ENCODE data around the gene PRND.
"Not testable (repeated sequence)": the region's sequence is repeated elsewhere in the genome, so short reads cannot be mapped to it uniquely, and the experiment has no call there.

PRND gene

DNA sequence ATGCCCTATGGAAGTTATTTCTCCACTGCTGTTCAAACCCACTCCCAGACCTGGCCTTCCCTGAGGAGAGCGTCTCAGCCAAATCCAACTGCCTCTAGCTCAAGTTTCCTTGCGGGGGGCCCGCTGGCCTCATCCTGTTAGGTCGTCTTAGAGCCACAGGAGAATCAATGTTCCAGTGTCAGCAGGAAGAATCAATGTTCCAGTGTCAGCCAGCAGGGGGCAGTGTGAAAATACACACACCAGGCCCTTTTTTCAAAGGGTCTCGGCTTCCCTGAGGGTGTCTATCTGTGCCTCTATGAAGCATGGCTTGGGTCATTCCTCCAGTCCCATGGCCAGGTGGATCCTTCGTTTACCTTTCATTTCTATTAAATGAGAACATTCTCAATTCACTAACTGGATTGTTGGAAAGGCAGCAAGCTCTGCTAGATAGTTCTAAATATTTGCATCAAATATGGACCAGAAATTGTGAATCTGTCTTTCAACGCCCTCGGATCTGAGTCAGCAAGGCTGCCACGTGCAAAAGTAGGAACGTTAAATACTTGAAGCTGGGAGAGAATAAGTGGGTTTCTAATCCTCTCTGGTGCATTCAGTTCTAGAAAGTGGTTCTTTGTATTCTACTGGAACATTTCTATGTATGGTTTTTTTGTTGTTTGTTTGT, 19.2 kb downstream of the PRND start:
- DNase-seq = no peak

DNA sequence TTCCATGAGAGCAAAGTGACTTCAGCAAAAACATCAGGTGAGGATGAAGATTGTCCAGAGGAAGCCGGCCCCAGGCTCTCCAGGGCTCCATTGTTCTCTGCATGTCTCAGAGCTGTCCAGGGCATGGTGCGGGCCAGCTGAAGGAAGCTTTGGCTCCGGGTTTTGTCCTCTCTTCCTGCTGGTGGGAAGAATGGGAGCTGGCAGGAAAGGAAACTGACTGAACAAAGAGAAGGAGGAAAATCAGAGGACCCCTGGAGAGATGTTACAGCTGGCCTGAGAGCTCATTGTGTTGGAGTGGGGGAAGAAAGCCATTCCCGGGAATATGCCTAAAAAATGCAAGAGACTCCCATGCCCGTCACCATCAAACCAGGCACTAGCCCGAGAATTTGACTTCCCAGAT, 27.1 kb downstream of the PRND start:
- DNase-seq = no peak

DNA sequence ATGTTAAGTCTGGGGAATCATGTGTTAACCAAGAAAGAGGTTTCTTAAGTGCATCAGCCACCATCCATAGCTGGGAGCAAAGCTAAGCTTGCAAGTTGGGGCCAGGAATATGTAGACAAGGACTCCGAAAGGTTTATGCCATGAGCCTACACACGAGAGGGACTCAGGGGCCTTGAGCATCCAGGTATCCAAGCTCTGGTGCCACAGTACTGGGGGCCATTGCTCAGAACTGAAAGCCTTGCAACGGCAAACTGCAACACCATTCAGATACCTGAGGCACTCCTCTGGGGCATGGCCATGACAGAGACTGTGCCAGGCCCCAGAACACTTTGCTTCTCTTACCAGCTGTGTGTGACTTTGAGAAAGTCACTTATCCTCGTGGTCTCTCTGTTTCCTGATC, 27.6 kb downstream of the PRND start:
- DNase-seq = no peak

DNA sequence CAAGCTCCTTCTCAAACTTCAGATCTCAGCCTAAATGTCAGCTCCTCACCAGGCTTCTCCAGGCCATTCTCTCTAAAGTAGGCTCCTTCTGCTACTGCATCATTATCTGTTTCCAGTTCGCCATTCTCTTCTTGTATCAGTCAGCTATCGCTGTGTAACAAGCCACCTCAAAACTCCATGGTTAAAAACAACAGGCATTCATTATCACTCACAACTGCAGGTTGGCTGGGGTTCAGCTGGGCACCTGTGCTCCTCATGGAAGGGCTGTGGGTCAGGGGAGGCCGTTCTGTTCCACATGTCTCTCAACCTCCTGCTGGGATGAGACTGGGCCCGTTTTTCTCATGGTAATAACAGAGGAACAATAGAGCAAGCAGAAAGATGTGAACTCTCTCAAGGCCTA, 28.7 kb downstream of the PRND start:
- no peak for DNase-seq

- not testable (repeated sequence) for DNase-seq
Measured at GRCh38 chr20:4759100-4759884, 37.6 kb downstream of the PRND start.

GRCh38 chr20:4763261-4763660, 41.6 kb downstream of the PRND start:
- DNase-seq = no peak

DNA sequence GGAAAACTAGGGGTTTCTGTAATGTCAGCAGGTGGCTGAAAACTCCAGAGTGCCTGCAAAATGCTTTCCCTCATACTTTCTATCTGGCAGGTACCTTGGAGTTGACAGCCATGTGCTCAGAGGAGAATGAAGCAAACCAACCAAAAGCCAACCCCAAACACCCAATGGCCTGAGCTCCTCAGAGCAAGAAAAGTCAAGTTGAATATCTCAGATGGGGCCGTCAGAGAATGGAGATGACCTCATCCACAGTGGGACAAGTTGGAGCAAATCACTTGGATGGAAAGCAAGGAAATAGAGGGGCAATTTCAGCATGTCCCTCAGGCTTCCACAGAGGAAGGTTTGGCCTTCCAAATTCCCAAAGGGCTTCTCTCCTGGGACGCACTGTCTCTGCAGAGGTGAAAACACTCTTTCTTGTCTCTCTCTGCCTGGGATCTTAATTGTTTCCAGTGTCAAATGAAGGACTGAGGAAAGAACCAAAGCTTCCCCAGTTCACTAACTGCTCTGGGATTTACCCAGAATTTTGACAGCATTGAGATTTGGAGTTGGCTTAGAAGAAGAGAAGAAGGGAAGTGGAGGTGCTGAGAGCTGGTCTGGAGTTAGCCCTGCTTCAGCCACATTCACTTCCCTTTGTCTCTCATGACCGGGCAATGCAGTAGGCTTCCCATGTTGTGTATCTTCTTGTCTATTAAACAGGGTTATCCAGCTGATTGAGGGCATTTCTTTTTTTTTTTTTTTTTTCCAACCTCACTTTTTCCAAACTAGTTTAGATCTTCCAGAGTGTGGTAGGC, 42.2 kb downstream of the PRND start:
- DNase-seq = no peak

- DNase-seq = no peak
Measured at GRCh38 chr20:4764805-4765204, 43.1 kb downstream of the PRND start.

- no peak for DNase-seq
Measured at GRCh38 chr20:4765681-4766080, 44.0 kb downstream of the PRND start.

DNA sequence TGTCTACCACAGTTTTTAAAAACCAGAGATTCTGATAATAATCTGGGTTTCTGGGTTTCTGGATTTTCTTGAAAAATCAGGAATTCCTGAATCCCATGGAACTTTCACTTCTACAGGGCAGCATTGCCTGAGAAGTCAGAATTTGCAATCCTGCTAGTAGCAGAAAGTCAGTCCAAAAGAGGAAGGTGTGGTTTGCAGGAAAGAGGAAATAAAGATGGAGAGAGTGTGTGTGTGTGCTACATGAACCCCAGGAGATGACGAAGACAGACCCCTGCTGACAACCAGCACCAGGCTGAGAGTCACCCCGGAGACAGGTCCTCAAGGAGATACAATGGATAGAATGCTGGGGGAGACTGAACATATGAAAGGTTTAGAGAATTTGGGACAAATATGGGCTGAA, 44.9 kb downstream of the PRND start:
- no peak for DNase-seq

DNA sequence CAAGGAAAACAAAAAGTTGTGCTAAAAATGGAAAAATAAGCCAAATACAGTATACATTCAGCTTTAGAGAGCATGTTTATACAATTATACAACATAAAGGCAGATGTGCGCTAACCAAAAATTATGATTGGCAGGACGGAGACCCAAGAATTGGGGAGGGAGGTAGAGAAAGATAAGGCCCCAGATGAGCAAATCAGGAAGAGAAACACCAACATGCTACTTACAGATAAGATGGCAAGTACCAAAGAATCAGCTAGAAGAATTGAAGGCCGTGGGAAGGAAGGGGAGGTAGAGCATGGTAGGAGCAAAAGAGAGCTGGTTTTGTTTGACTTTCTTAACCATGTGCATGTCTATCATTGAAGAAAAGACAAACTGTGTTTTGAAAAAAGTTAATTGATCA, 45.4 kb downstream of the PRND start:
- DNase-seq = no peak

DNA sequence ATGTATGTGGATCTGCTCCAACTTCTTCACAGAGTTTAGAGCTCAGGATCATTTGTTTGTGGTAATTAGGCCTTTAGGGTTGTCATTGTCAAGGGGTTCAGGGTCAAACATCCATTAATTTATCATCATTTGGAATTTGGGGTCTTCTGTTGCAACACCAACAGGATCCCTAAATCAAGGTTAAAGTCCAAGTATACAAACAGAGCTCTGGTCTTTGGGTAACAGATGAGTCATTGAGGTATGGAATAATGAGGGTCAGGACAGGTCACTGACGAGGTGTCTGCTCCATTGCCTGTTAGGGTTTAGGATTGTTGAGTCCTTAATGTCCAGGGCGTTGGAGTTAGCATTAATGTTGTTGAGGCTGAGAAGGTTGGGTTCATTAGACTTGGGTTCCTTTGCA, 47.6 kb downstream of the PRND start:
- DNase-seq = no peak

DNA sequence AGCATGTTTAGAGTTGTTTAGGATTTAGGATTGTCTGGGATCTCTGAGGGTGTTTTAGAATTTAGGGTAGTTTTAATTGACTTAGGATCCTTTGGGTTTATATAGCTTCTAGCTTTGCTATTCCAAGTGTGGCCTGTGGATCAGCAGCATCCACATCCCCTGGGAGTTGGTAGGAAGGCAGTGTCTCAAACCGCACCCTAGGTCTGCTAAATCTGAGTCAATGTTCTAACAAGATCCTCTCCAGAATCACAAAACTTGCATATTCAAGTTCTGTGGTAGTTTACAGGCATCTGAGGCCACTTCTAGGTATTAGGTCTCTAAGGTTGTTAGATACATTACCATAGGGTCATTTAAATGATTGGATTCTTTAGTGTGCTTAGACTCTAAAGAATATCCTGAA, 48.3 kb downstream of the PRND start:
- no peak for DNase-seq

DNA sequence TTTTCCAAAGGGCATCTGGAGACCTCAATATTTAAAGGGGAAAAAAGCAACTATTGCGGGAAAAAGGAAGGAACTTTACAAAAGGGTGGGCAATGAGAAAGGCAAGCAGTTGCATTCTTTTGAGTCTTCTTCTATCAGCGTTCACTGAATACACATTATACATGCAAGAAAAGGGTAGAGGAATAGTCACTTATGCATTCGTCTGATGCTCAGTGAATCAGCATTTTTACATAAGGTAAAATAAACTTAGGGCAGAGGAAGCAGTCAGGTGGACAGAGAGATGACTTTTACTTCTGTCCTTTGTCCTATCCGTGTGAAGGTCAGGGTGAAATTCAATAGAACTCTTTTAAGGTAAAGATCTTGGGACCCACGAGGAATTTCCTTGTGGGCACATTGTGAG, 49.3 kb downstream of the PRND start:
- DNase-seq = no peak

DNA sequence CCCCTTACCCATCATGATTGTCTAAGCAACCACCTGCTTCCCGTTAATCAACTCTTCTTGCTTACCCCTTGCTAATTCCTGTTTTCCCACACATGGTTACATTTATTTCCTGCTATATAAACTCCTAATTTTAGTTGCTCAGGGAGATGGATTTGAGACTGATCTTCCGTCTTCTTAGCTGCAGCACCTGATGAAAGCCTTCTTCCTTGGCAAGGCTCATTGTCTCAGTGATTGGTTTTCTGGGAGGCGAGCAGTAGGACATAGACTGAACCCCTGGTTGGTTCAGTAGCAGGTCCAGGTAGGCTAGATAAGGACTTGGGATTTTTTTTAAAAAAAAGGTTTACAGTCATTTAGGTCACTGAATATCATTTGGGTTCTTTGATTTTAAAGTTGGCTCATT, 50.4 kb downstream of the PRND start:
- no peak for DNase-seq

GRCh38 chr20:4773014-4773413, 51.3 kb downstream of the PRND start:
- DNase-seq = not testable (repeated sequence)

GRCh38 chr20:4773736-4774135, 52.0 kb downstream of the PRND start:
- DNase-seq = no peak

DNA sequence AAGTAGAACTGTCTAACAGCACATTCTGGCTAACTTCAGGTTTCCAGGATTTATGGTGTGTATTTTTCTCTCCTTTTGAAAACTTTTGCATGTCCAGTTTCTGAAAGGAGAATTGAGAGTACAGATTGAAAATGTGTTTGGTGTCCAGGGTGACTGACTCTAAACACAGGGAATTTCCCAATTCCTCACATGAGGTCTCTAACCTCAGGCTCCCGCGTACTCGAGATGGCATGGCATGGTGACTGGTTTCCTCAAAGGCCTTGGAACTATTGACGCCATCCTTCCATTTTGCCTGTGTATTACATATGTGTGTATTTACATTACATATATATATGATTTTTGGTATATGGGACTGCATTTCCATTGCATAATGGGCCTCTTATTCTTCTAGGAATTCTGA, 52.5 kb downstream of the PRND start:
- DNase-seq = no peak

- no peak for DNase-seq
Measured at GRCh38 chr20:4775322-4776078, 53.8 kb downstream of the PRND start.

DNA sequence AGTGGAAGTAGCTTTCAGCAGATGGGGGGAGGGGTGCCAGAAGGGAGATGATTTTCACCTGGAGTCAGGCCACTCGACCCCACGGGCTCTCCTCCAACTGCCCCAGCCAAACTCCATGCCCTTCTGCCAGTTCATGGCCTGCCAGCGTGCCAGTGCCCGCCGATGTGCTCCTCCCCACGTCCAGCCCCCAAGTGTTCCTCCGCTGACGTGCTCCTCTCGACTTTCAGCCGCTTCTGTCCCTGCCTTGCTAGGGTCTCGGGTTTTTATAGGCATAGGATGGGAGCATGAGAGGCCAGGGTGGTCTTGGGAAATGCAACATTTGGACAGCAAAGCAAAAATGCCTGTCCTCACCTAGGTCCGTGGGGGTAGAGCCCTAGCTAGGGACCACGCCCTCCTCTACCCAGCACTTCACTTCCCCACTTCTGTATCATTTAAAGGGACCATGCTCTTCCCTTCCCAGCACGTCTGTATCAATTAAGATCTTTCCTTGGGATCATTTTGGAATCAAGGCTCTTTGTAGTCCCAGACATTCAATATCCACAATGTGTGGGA, 54.4 kb downstream of the PRND start:
- DNase-seq = no peak

Measured in femur (tissue), 1 donor.